ENCODE data around the gene EPB41.

EPB41 gene

GRCh38 chr1:29113413-29114117 is 199.2 kb downstream of the EPB41 start:
- TF ChIP-seq, protein P1, sequence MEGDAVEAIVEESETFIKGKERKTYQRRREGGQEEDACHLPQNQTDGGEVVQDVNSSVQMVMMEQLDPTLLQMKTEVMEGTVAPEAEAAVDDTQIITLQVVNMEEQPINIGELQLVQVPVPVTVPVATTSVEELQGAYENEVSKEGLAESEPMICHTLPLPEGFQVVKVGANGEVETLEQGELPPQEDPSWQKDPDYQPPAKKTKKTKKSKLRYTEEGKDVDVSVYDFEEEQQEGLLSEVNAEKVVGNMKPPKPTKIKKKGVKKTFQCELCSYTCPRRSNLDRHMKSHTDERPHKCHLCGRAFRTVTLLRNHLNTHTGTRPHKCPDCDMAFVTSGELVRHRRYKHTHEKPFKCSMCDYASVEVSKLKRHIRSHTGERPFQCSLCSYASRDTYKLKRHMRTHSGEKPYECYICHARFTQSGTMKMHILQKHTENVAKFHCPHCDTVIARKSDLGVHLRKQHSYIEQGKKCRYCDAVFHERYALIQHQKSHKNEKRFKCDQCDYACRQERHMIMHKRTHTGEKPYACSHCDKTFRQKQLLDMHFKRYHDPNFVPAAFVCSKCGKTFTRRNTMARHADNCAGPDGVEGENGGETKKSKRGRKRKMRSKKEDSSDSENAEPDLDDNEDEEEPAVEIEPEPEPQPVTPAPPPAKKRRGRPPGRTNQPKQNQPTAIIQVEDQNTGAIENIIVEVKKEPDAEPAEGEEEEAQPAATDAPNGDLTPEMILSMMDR (conservative IDR thresholded peaks at IDR 0.05; ENCODE audit: low read depth, low read length): no peak
- no peak overlapping the region for H3K4me3 ChIP-seq (ENCODE audit: low read depth, low read length)
- no peak for DNase-seq (ENCODE audit: low read depth)

DNA sequence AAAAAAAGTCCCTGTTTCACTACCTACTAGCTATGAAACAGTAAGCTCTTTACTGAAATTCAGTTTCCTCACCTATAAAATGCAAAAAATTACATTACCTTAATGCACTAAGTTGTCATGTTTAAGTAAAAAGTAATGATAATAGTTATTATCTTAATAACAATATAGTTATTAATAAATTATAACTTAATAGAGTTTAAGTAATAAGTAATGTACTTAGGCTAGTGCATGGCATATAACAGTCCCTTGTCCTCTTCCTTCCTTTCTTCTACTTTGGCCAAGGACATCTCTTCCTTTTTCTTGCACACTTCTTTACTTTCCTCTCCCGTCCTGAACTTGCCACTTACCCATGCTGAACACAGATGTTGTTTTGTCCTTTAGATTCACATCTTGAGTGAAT is 200.3 kb downstream of the EPB41 start:
- no peak overlapping the region for H3K4me3 ChIP-seq (ENCODE audit: low read depth, low read length)
- no peak for DNase-seq (ENCODE audit: low read depth)
- TF ChIP-seq, protein P1 (conservative IDR thresholded peaks at IDR 0.05; ENCODE audit: low read depth, low read length): no peak

DNA sequence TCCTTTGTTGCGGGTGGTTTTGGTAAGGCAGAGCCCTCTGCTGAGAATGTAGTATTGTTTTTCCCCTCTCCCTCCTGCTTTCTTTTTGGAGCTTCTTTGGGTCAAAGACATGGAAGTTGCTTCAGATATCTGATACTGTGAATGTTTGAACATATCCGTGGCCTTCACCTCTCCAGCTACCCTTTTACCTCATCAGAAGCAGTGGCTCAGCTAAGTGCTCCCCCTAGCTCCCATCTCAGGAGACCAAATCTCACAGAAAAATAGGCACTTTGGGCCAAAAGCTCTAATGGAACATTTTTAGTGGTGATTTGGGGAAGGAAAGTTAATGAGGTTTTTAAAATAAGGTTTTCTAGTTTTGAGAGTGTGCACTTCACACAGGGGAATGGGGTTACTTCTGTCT is 203.0 kb downstream of the EPB41 start:
- peak; percentile 29 for DNase-seq (ENCODE audit: low read depth)
- no peak overlapping the region for H3K4me3 ChIP-seq (ENCODE audit: low read depth, low read length)
- TF ChIP-seq, protein P1 (conservative IDR thresholded peaks at IDR 0.05; ENCODE audit: low read depth, low read length): peak; percentile 60

- H3K4me3 ChIP-seq (ENCODE audit: low read depth, low read length): no peak overlapping the region
- no peak for DNase-seq (ENCODE audit: low read depth)
- TF ChIP-seq, protein P1 (conservative IDR thresholded peaks at IDR 0.05; ENCODE audit: low read depth, low read length): no peak
Observed at GRCh38 chr1:29119121-29119929, 205.0 kb downstream of the EPB41 start.

DNA sequence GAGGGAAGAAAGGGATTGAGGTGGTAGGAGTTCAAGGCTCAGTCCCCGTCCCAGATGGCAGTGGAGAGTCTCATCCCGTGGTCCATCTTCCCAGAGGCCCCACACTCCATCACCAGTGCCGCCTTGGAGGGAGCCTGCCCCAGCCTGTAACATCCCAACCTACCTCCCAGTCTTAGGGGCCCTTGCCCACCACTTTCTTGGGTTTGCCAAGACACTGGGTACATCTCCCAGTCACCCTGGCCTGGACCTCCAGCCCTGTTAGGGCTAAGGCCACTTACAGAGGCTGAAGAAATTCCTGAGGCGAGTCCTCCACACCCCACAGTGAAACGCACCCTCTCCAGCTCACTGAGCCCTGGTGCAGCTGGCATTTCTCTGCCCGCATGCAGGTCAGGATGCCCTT is 206.0 kb downstream of the EPB41 start:
- no peak for DNase-seq (ENCODE audit: low read depth)
- H3K4me3 ChIP-seq (ENCODE audit: low read depth, low read length): no peak overlapping the region
- TF ChIP-seq, protein P1 (conservative IDR thresholded peaks at IDR 0.05; ENCODE audit: low read depth, low read length): no peak

GRCh38 chr1:29120947-29121485 is 206.6 kb downstream of the EPB41 start:
- H3K4me3 ChIP-seq (ENCODE audit: low read depth, low read length): no peak overlapping the region
- peak; percentile 47 for DNase-seq (ENCODE audit: low read depth)

More at GRCh38 chr1:29120947-29121485, 206.6 kb downstream of the EPB41 start:
- TF ChIP-seq, protein P1 (conservative IDR thresholded peaks at IDR 0.05; ENCODE audit: low read depth, low read length): peak; percentile 40

Measured in choroid plexus epithelial cell (primary cell).